H1 (cell line): ENCODE data around the gene RAI14. TPM values are rescaled to one million over a fixed set of nuclear protein-coding genes. Genes with fewer than 3 reads are reported as not detected.

ENCODE experiments used
- CTCF ChIA-PET: fragments of 300-600 bp; sonication (Branson Sonifier 250); formaldehyde crosslinking; loops from one replicate; lab custom pipeline; 2021; ENCODE audit not compliant: partially characterized antibody; lab: Charles Lee
- POLR2A ChIA-PET: fragments of 300-600 bp; sonication (Branson Sonifier 250); formaldehyde crosslinking; loops from one replicate; lab custom pipeline; 2021; ENCODE audit warnings: inconsistent platforms; ENCODE audit not compliant: partially characterized antibody; lab: Charles Lee
- DNase-seq, 2 experiments: peaks; one replicate each; pipeline versions ENCODE4 v3.0.0 to v3.0.0-alpha.2; 2010 to 2022; ENCODE audit warnings: low spot score in 2 of 2, low read depth in 1 of 2, mixed read lengths in 1 of 2
- FAIRE-seq: peaks from 2 replicates; lab custom pipeline; 2011; peaks lifted over from hg19 to GRCh38; lab: Jason Lieb, UNC
- H2AFZ ChIP-seq: 2 replicates; pipeline ENCODE4 v1.8.1; 2012; ENCODE audit warnings: low read length, inconsistent platforms
- H2AK5ac ChIP-seq: 2 replicates; pipeline ENCODE4 v1.6.1; 2013; ENCODE audit warnings: low read depth, low read length
- H2BK120ac ChIP-seq: replicated peaks from 2 replicates; pipeline ENCODE3; 2013; ENCODE audit warnings: low read depth, low read length, inconsistent platforms
- H2BK12ac ChIP-seq: 2 replicates; pipeline ENCODE4 v1.6.1; 2013; ENCODE audit warnings: low read depth, low read length
- H2BK15ac ChIP-seq: 2 replicates; pipeline ENCODE4 v1.6.1; 2013; ENCODE audit warnings: low read length
- H2BK20ac ChIP-seq: 2 replicates; pipeline ENCODE4 v1.6.1; 2013; ENCODE audit warnings: low read length
- H2BK5ac ChIP-seq: 2 replicates; pipeline ENCODE4 v1.6.1; 2013; ENCODE audit warnings: low read depth, low read length
- H3K14ac ChIP-seq: 2 replicates; pipeline ENCODE4 v1.6.1; 2013; ENCODE audit warnings: inconsistent platforms; ENCODE audit not compliant: insufficient read length
- H3K18ac ChIP-seq: 2 replicates; pipeline ENCODE4 v1.6.1; 2013; ENCODE audit warnings: low read length; ENCODE audit errors: extremely low read depth
- H3K23ac ChIP-seq: 2 replicates; pipeline ENCODE4 v1.6.1; 2013; ENCODE audit warnings: inconsistent platforms; ENCODE audit not compliant: insufficient read length
- H3K23me2 ChIP-seq: 2 replicates; pipeline ENCODE4 v1.6.1; 2013; ENCODE audit warnings: low read depth, low read length
- H3K27ac ChIP-seq: 2 replicates; pipeline ENCODE4 v1.6.1; 2011; ENCODE audit warnings: low read depth, low read length, inconsistent platforms
- H3K27me3 ChIP-seq, 4 experiments: replicated peaks in 1 of 4; 1 replicate in 1 of 4; 2 replicates in 3 of 4; pipeline versions ENCODE4 v1.6.1 to v1.8.1; 2011 to 2013; ENCODE audit warnings: low read length in 3 of 4, mild to moderate bottlenecking in 3 of 4, inconsistent platforms in 2 of 4, mixed read lengths in 2 of 4, moderate library complexity in 1 of 4; ENCODE audit not compliant: control insufficient read depth in 3 of 4, insufficient read depth in 3 of 4; ENCODE audit errors: extremely low read depth in 1 of 4
- H3K36me3 ChIP-seq, 4 experiments: 2 replicates each; pipeline versions ENCODE4 v1.6.1 to v1.8.1; 2011 to 2013; ENCODE audit warnings: mild to moderate bottlenecking in 4 of 4, low read length in 3 of 4, moderate library complexity in 2 of 4, control low read depth in 1 of 4, inconsistent platforms in 1 of 4; ENCODE audit not compliant: insufficient read depth in 4 of 4, control insufficient read depth in 2 of 4
- H3K4ac ChIP-seq: replicated peaks from 2 replicates; pipeline ENCODE3; 2013; ENCODE audit warnings: low read length, low read depth, mixed read lengths, inconsistent platforms; ENCODE audit not compliant: insufficient read length
- H3K4me1 ChIP-seq, 4 experiments: replicated peaks in 1 of 4; 1 replicate in 1 of 4; 2 replicates in 3 of 4; pipeline versions ENCODE4 v1.6.1 to v1.8.1; 2011 to 2013; ENCODE audit warnings: low read length in 3 of 4, inconsistent platforms in 2 of 4, mixed read lengths in 1 of 4; ENCODE audit not compliant: insufficient read depth in 4 of 4, control insufficient read depth in 3 of 4
- H3K4me2 ChIP-seq, 2 experiments: 2 replicates each; pipeline versions ENCODE4 v1.6.1 to v1.8.1; 2011 to 2013; ENCODE audit warnings: low read depth in 2 of 2, low read length in 2 of 2, control low read depth in 1 of 2, inconsistent platforms in 1 of 2, mild to moderate bottlenecking in 1 of 2; ENCODE audit not compliant: insufficient read depth in 1 of 2
- H3K4me3 ChIP-seq, 4 experiments: fragments of 200-600, 300-600 bp in 1 of 4; sonication (generic), shearing (Covaris generic), sonication (Bioruptor Twin) in 1 of 4; 2 replicates each; pipeline versions ENCODE4 v1.5.1 to v1.8.1; 2011 to 2016; ENCODE audit warnings: low read length in 4 of 4, low read depth in 3 of 4, control low read depth in 2 of 4, inconsistent platforms in 2 of 4, mild to moderate bottlenecking in 2 of 4, mixed read lengths in 1 of 4, moderate library complexity in 1 of 4; ENCODE audit not compliant: insufficient read depth in 2 of 4; ENCODE audit errors: extremely low read depth in 1 of 4
- H3K56ac ChIP-seq: replicated peaks from 2 replicates; pipeline ENCODE3; 2013; ENCODE audit warnings: low read depth, mild to moderate bottlenecking, mixed read lengths, low read length, inconsistent platforms; ENCODE audit not compliant: insufficient read length
- H3K79me1 ChIP-seq: 2 replicates; pipeline ENCODE4 v1.6.1; 2013; ENCODE audit warnings: low read depth, low read length, control low read depth
- H3K79me2 ChIP-seq, 2 experiments: 2 replicates each; pipeline versions ENCODE4 v1.6.1 to v1.8.1; 2012 to 2013; ENCODE audit warnings: low read length in 2 of 2, mild to moderate bottlenecking in 2 of 2, inconsistent platforms in 1 of 2; ENCODE audit not compliant: insufficient read depth in 2 of 2, control insufficient read depth in 1 of 2
- H3K9ac ChIP-seq, 4 experiments: replicated peaks in 1 of 4; 1 replicate in 1 of 4; 2 replicates in 3 of 4; pipeline versions ENCODE4 v1.6.1 to v1.8.1; 2011 to 2013; ENCODE audit warnings: low read depth in 3 of 4, low read length in 3 of 4, control low read depth in 2 of 4, mild to moderate bottlenecking in 2 of 4, moderate library complexity in 2 of 4, inconsistent platforms in 1 of 4; ENCODE audit errors: extremely low read depth in 1 of 4
- H3K9me3 ChIP-seq, 2 experiments: 2 replicates each; pipeline versions ENCODE4 v1.6.1 to v1.8.1; 2012 to 2013; ENCODE audit warnings: mild to moderate bottlenecking in 2 of 2, moderate library complexity in 2 of 2, control low read depth in 1 of 2, inconsistent platforms in 1 of 2, low read depth in 1 of 2, low read length in 1 of 2, mixed read lengths in 1 of 2; ENCODE audit not compliant: insufficient read depth in 2 of 2
- H4K20me1 ChIP-seq, 2 experiments: replicated peaks in 1 of 2; 2 replicates each; pipeline versions ENCODE3 to v1.8.1; 2011 to 2013; ENCODE audit warnings: inconsistent platforms in 2 of 2, low read length in 2 of 2, mild to moderate bottlenecking in 1 of 2; ENCODE audit not compliant: insufficient read depth in 2 of 2, control insufficient read depth in 1 of 2
- H4K5ac ChIP-seq: 2 replicates; pipeline ENCODE4 v1.6.1; 2013; ENCODE audit warnings: low read length, low read depth, mixed read lengths, inconsistent platforms; ENCODE audit not compliant: insufficient read length
- H4K8ac ChIP-seq: 2 replicates; pipeline ENCODE4 v1.8.0; 2013; ENCODE audit warnings: mild to moderate bottlenecking, moderate library complexity, low read length, inconsistent platforms; ENCODE audit not compliant: insufficient read depth; ENCODE audit errors: extremely low read depth
- H4K91ac ChIP-seq: replicated peaks from 2 replicates; pipeline ENCODE3; 2013; ENCODE audit warnings: low read length, mixed read lengths, inconsistent platforms; ENCODE audit not compliant: insufficient read length
- BACH1 ChIP-seq: IDR thresholded peaks from 2 replicates; pipeline ENCODE4 v1.6.1; 2012; ENCODE audit warnings: low read length, improper control_type of control experiment
- EZH2 ChIP-seq: fragments of 200-600 bp; sonication (generic); IDR thresholded peaks from 2 replicates; pipeline ENCODE4 v1.7.1; 2012; ENCODE audit warnings: low read depth, mild to moderate bottlenecking, moderate library complexity, low read length, inconsistent platforms; ENCODE audit not compliant: severe bottlenecking
- MAFK ChIP-seq: IDR thresholded peaks from 2 replicates; pipeline ENCODE4 v1.6.1; 2012; ENCODE audit warnings: low read depth, mild to moderate bottlenecking, improper control_type of control experiment, low read length
- NRF1 ChIP-seq: IDR thresholded peaks from 2 replicates; pipeline ENCODE4 v1.6.1; 2011; ENCODE audit warnings: mild to moderate bottlenecking, low read depth, low read length, improper control_type of control experiment
- TAF1 ChIP-seq: IDR thresholded peaks from 2 replicates; pipeline ENCODE4 v1.6.1; 2011; ENCODE audit warnings: mild to moderate bottlenecking, low read depth, low read length
- WGBS, 2 experiments: shearing (Covaris generic) in 1 of 2; methylation state at CpG; one replicate each; pipeline versions ENCODE4 v1.1.6 to v1.1.7; 2013 to 2015; ENCODE audit warnings: low lambda C conversion rate in 2 of 2, mixed read lengths in 2 of 2, inconsistent platforms in 1 of 2, low coverage in 1 of 2, missing lambda C conversion rate in 1 of 2; ENCODE audit not compliant: insufficient replicate concordance in 2 of 2, insufficient coverage in 1 of 2, insufficient read length in 1 of 2; ENCODE audit errors: extremely low coverage in 1 of 2, missing lambda C conversion rate in 1 of 2; 5-methylcytosine and 5-hydroxymethylcytosine counted together
- polyA plus RNA-seq, 7 experiments: library from polyadenylated mRNA; depleted of rRNA in 3 of 7; stranded (reverse) in 5 of 7; unstranded in 2 of 7; fragments of >200 nt in 5 of 7; fragments of 200-250 nt in 2 of 7; gene quantifications; 1 replicate in 5 of 7; 2 replicates in 1 of 7; 4 replicates in 1 of 7; pipeline versions ENCODE4 v1.2.1 to v1.2.3, GENCODE V29; 2011 to 2013; ENCODE audit warnings: missing spikeins in 2 of 7, mixed read lengths in 2 of 7
- total RNA-seq: library from RNA; stranded (reverse); fragmentation: NEBNext Ultra II Directional; extraction: Animal tissue kit (Norgen Biotek cat#: 25700); gene quantifications from 2 replicates; pipeline ENCODE4 v1.2.1, GENCODE V29; 2021
- TF ChIP-seq, protein P1 (sequence below): IDR thresholded peaks from 2 replicates; pipeline ENCODE4 v1.6.1; 2011; ENCODE audit warnings: low read depth, mild to moderate bottlenecking, low read length; ENCODE audit not compliant: insufficient read depth

RAI14 gene
- total and polyA plus RNA-seq, 2 of the 8 experiments (the other 6 are each of a cell fraction or from before 2014, with no cell fraction given) = 48.4 to 210 TPM

DNA sequence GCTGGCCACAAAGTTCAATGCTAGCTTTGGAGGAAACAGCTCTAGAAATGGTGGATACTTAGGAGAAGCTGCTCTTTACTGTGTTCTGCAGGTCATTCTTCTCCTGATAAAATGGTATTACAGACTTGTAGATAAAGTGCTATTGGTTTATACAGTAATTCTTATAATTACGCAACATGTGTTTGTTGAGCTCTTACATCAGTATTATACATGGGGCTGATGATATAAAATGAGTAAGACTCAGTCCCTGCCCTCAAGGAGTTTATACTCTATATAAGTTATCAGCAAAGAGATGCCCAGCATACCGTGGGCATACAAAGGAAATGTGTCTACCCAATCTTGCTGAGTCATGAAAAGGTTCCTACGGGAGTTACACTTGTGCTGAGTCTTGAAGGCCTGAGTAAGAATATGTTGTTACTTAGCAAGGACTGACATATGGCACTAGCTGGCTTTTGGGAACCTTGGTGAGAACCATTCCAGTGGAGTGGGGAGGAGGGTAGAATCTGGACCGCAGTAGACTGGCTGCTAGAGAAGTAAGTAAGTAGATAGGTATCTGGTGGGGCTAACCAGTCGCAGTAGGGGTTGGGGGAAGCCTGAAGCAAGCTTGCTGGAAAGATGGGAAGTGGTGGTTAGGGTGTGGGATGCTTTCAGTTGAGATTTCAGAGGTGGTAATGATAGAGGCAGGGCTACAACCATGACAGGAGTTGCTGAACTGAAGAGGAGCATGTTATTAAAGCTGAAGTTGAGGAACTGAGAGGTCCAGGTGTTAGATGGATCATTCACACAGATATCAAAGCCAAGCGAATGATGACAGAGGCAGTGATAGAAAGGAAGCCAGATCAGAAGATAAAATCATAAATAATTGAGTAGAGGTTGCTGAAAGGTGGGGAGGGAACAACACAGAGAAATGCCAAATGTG is 171.7 kb downstream of the RAI14 start:
- Histone ChIP-seq H3K27ac (no peak overlapping the region), H3K36me3 (peaks cover 33 to 89% (median 67%) of the 10 kb centered on the region in 4 experiments)
- WGBS, 2 experiments = 91% methylated on average over 6 of the region's 6 CpGs; no CpG with 5 or more reads in 1 of the 2 experiments

More for the DNA sequence above, 171.7 kb downstream of the RAI14 start:
- no peak overlapping the region for H3K14ac ChIP-seq
- no peaks in the 10 kb centered on the region for H3K23me2 ChIP-seq
- DNase-seq (no peak), FAIRE-seq (no peak)
- no peak overlapping the region for H3K18ac ChIP-seq
- no peak overlapping the region for H2BK120ac ChIP-seq
- no peak overlapping the region for H3K9ac ChIP-seq
- H2AFZ ChIP-seq = no peak overlapping the region
- H2BK15ac ChIP-seq = no peak overlapping the region
- H4K5ac ChIP-seq = no peak overlapping the region
- H4K8ac ChIP-seq = no peak overlapping the region
- no peaks in the 10 kb centered on the region for H3K9me3 ChIP-seq
- H3K23ac ChIP-seq = no peak overlapping the region
- no peaks in the 10 kb centered on the region for H4K20me1 ChIP-seq
- CTCF ChIA-PET = interaction anchor here (1.2 to 7.5 kb wide), 4 partner anchors 25 to 304 kb away, joined by 3 to 39 read pairs (median 4); no protein-coding TSS in a partner anchor
- no peak overlapping the region for H4K91ac ChIP-seq
- H2AK5ac ChIP-seq = no peak overlapping the region
- H3K79me2 ChIP-seq = no peaks in the 10 kb centered on the region
- no peak overlapping the region for H3K4ac ChIP-seq
- H3K4me2 ChIP-seq = no peak overlapping the region
- no peak overlapping the region for H2BK20ac ChIP-seq
- H3K4me3 ChIP-seq = no peak overlapping the region
- H3K79me1 ChIP-seq = no peaks in the 10 kb centered on the region
- H2BK12ac ChIP-seq = no peak overlapping the region
- no peaks in the 10 kb centered on the region for H3K27me3 ChIP-seq
- H3K56ac ChIP-seq = no peak overlapping the region
- POLR2A ChIA-PET = no interaction called here
- H3K4me1 ChIP-seq = no peaks in the 10 kb centered on the region
- no peak for TF ChIP-seq NRF1
- TF ChIP-seq BACH1 = 0 out of 2 replicates have a peak, but pooled peaks have one; percentile 59
- TF ChIP-seq EZH2 = no peak
- TF ChIP-seq, protein P1, sequence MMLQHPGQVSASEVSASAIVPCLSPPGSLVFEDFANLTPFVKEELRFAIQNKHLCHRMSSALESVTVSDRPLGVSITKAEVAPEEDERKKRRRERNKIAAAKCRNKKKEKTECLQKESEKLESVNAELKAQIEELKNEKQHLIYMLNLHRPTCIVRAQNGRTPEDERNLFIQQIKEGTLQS = no peak
- TF ChIP-seq TAF1 = no peak
- TF ChIP-seq MAFK = peak; percentile 37; the same call in 1 of the 2 replicates
- no peak overlapping the region for H2BK5ac ChIP-seq
